ENCODE data around the gene RABL3.

Gene RABL3

GRCh38 chr3:120636795-120637401, 105.4 kb downstream of the RABL3 start:
- Histone ChIP-seq H4K20me1 (ENCODE audit: insufficient read depth, low read length) (no peaks in the 10 kb centered on the region), H3K36me3 (ENCODE audit: insufficient read depth, low read length) (no peaks in the 10 kb centered on the region), H3F3A (ENCODE audit: insufficient read depth, low read length) (no peaks in the 10 kb centered on the region), H3K4me3 (ENCODE audit: low read depth, low read length, poor library complexity, severe bottlenecking) (no peak overlapping the region), H2AFZ (ENCODE audit: low read length) (no peak overlapping the region), H3K27ac (ENCODE audit: low read depth, low read length, poor library complexity, severe bottlenecking) (no peak overlapping the region), H3K79me2 (ENCODE audit: insufficient read depth, low read length) (no peaks in the 10 kb centered on the region), H3K9me2 (ENCODE audit: low read depth, low read length) (no peaks in the 10 kb centered on the region), H3K9ac (ENCODE audit: low read length) (no peak overlapping the region), H3K9me3 (ENCODE audit: low read length) (no peaks in the 10 kb centered on the region), H3K27me3 (ENCODE audit: insufficient read depth, low read length) (no peaks in the 10 kb centered on the region), H3K4me1 (ENCODE audit: insufficient read depth, low read length, severe bottlenecking) (no peaks in the 10 kb centered on the region), H3K4me2 (ENCODE audit: low read length) (no peak overlapping the region)
- TF ChIP-seq EZH2 (IDR thresholded peaks at IDR 0.05; ENCODE audit: borderline replicate concordance, low read length) = no peak
- no peak for TF ChIP-seq CTCF (IDR thresholded peaks at IDR 0.05; ENCODE audit: low read length)

Data from OCI-LY1 (cell line).